Vagina (tissue), 2 donors: ENCODE results near the gene KDM4C. TPM values are rescaled to one million over a fixed set of nuclear protein-coding genes. Genes with fewer than 3 reads are reported as not detected.

Experiments
- DNase-seq, 2 donors: peaks; one replicate each; pipeline ENCODE4 v3.0.0-alpha.2; 2017; ENCODE audit errors: extremely low spot score in 2 of 2
- H3K27ac ChIP-seq: fragments of 200-600 bp; sonication (generic); one replicate; pipeline ENCODE4 v1.5.1; 2019
- H3K27me3 ChIP-seq: fragments of 200-600 bp; sonication (generic); one replicate; pipeline ENCODE4 v1.5.1; 2019
- H3K36me3 ChIP-seq, 2 donors: fragments of 200-600 bp; sonication (generic); one replicate each; pipeline ENCODE4 v1.5.1; 2017 to 2019
- H3K4me1 ChIP-seq: fragments of 200-600 bp; sonication (generic); one replicate; pipeline ENCODE4 v1.5.1; 2019
- H3K4me3 ChIP-seq, 2 donors: fragments of 200-600 bp; sonication (generic); 1 replicate in 1 of 2; 2 replicates in 1 of 2; pipeline ENCODE4 v1.5.1; 2016 to 2019
- H3K9me3 ChIP-seq: fragments of 200-600 bp; sonication (generic); one replicate; pipeline ENCODE4 v1.5.1; 2019
- POLR2A ChIP-seq, 2 donors: fragments of 450-650 bp; IDR thresholded peaks; one replicate each; pipeline ENCODE4 v1.6.1; 2017; ENCODE audit warnings: antibody characterized with exemption in 2 of 2, mild to moderate bottlenecking in 2 of 2, moderate library complexity in 2 of 2
- POLR2AphosphoS5 ChIP-seq, 2 donors: sonication (generic); formaldehyde crosslinking; IDR thresholded peaks; one replicate each; pipeline ENCODE4 v1.9.0; 2017; ENCODE audit warnings: antibody characterized with exemption in 2 of 2, mild to moderate bottlenecking in 2 of 2, low read depth in 1 of 2; ENCODE audit not compliant: insufficient read depth in 1 of 2
- intact Hi-C: fragments of 100-400 bp; cut with DNase I; formaldehyde crosslinking; loops from one replicate; pipeline ENCODE4 v1.15.1; 2023
- total RNA-seq: library from RNA; depleted of rRNA; stranded (reverse); fragments of >200 nt; gene quantifications from one replicate; pipeline ENCODE4 v1.2.3, GENCODE V29; 2016
- TF ChIP-seq, protein P1 (sequence below), 3 experiments: fragments of 450-650 bp in 2 of 3; fragments of 200-600 bp in 1 of 3; sonication (generic) in 1 of 3; IDR thresholded peaks; one replicate each; pipeline ENCODE4 v1.5.1; 2017 to 2019; ENCODE audit warnings: antibody characterized with exemption in 3 of 3, mild to moderate bottlenecking in 2 of 3, moderate library complexity in 2 of 3

The KDM4C gene
- total RNA-seq, 1 donor from 2014 or later: 35.6 TPM

DNA sequence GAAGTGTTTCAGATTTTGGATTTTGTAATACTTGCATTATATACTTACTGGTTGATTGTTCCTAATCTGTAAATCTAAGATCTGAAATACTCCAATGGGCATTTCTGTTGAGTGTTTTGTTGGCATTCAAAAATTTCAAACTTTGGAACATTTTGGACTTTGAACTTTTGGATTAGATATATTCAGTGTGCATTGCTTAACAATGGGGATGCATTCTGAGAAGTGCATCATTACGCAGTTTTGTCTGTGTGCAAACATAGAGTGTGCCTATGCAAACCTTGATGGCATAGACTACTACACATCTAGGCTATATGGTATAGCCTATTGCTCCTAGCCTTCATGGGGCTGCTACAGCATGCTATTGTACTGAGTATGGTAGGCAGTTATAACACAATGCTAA lies 325.4 kb downstream of the KDM4C start:
- intact Hi-C loops: no loop called here
- H3K4me3 ChIP-seq: no peak overlapping the region
- TF ChIP-seq, protein P1, sequence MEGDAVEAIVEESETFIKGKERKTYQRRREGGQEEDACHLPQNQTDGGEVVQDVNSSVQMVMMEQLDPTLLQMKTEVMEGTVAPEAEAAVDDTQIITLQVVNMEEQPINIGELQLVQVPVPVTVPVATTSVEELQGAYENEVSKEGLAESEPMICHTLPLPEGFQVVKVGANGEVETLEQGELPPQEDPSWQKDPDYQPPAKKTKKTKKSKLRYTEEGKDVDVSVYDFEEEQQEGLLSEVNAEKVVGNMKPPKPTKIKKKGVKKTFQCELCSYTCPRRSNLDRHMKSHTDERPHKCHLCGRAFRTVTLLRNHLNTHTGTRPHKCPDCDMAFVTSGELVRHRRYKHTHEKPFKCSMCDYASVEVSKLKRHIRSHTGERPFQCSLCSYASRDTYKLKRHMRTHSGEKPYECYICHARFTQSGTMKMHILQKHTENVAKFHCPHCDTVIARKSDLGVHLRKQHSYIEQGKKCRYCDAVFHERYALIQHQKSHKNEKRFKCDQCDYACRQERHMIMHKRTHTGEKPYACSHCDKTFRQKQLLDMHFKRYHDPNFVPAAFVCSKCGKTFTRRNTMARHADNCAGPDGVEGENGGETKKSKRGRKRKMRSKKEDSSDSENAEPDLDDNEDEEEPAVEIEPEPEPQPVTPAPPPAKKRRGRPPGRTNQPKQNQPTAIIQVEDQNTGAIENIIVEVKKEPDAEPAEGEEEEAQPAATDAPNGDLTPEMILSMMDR (IDR thresholded peaks at IDR 0.05): no peak
- TF ChIP-seq POLR2AphosphoS5 (IDR thresholded peaks at IDR 0.05; ENCODE audit: insufficient read depth in 1 of 2, low read depth in 1 of 2): no peak
- TF ChIP-seq POLR2A (IDR thresholded peaks at IDR 0.05): no peak
- no peak overlapping the region for H3K27ac ChIP-seq
- no peaks in the 10 kb centered on the region for H3K4me1 ChIP-seq
- DNase-seq: no peak
- H3K36me3 ChIP-seq: no peaks in the 10 kb centered on the region
- H3K9me3 ChIP-seq: no peaks in the 10 kb centered on the region
- no peaks in the 10 kb centered on the region for H3K27me3 ChIP-seq

- H3K36me3 ChIP-seq: no peaks in the 10 kb centered on the region
- intact Hi-C loops: no loop called here
- no peaks in the 10 kb centered on the region for H3K9me3 ChIP-seq
- peaks cover 10% of the 10 kb centered on the region for H3K4me1 ChIP-seq
- TF ChIP-seq POLR2AphosphoS5 (IDR thresholded peaks at IDR 0.05; ENCODE audit: insufficient read depth in 1 of 2, low read depth in 1 of 2) (no peak), POLR2A (IDR thresholded peaks at IDR 0.05) (no peak)
- TF ChIP-seq, protein P1 (IDR thresholded peaks at IDR 0.05): no peak
- H3K27ac ChIP-seq: no peak overlapping the region
- no peaks in the 10 kb centered on the region for H3K27me3 ChIP-seq
- DNase-seq: no peak
- H3K4me3 ChIP-seq: no peak overlapping the region
Observed at GRCh38 chr9:7085357-7085756, 327.6 kb downstream of the KDM4C start.

- Histone ChIP-seq H3K4me3 (no peak overlapping the region), H3K4me1 (peaks cover 10% of the 10 kb centered on the region)
Observed at GRCh38 chr9:7086389-7086788, 328.6 kb downstream of the KDM4C start.

GRCh38 chr9:7088611-7089010 lies 330.8 kb downstream of the KDM4C start:
- Histone ChIP-seq H3K4me3 (no peak overlapping the region), H3K27me3 (no peaks in the 10 kb centered on the region), H3K27ac (no peak overlapping the region), H3K9me3 (no peaks in the 10 kb centered on the region), H3K36me3 (no peaks in the 10 kb centered on the region), H3K4me1 (peaks cover 10% of the 10 kb centered on the region)
- intact Hi-C loops: no loop called here
- no peak for DNase-seq
- TF ChIP-seq, protein P1 (IDR thresholded peaks at IDR 0.05): no peak
- TF ChIP-seq POLR2A (IDR thresholded peaks at IDR 0.05) (no peak), POLR2AphosphoS5 (IDR thresholded peaks at IDR 0.05; ENCODE audit: insufficient read depth in 1 of 2, low read depth in 1 of 2) (no peak)

More at GRCh38 chr9:7086389-7086788, 328.6 kb downstream of the KDM4C start:
- intact Hi-C loops: no loop called here
- Histone ChIP-seq H3K27ac (no peak overlapping the region), H3K9me3 (no peaks in the 10 kb centered on the region), H3K27me3 (no peaks in the 10 kb centered on the region), H3K36me3 (no peaks in the 10 kb centered on the region)
- TF ChIP-seq POLR2AphosphoS5 (IDR thresholded peaks at IDR 0.05; ENCODE audit: insufficient read depth in 1 of 2, low read depth in 1 of 2) (no peak), POLR2A (IDR thresholded peaks at IDR 0.05) (no peak)
- TF ChIP-seq, protein P1 (IDR thresholded peaks at IDR 0.05): no peak
- DNase-seq: no peak

DNA sequence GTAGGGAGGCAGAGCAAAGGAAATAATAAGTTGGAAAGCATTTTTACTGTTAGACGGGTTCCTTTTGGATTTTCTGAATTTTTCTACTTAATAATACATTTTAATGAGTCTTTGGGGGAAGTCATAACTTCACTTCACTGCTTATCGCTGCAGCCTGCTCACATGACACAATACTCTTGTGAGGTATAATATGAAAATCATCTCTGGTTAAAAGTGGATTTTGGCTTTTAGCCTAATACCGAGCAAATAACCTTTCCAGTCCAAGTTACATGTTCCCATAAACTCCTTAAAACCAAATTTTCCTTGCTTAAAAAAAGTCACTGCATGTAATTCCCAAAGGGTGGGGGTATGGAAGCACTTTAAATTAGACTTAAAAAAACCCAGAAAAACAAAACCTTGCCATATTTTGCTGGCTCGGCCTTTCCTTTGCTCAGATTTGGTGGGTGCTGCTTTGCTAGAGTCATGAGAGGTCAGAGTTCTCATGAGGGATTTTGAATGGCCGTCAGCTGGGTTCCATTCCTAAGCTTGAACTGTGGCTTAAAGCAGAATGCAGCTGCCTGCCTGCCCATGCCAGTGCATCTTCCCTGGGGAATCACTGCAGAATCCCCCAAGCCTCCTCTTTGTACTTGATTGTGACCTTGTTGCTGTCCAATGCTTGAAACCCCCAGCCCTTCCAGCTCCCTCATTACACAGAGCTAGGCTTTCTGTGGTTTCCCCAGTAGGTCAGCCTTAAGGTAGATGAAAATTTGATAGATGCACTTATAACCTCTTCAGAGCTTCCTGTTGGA lies 331.8 kb downstream of the KDM4C start:
- intact Hi-C loops: no loop called here
- Histone ChIP-seq H3K4me1 (peaks cover 10% of the 10 kb centered on the region), H3K9me3 (no peaks in the 10 kb centered on the region), H3K27ac (no peak overlapping the region), H3K27me3 (no peaks in the 10 kb centered on the region), H3K36me3 (no peaks in the 10 kb centered on the region), H3K4me3 (no peak overlapping the region)
- no peak for TF ChIP-seq POLR2A (IDR thresholded peaks at IDR 0.05)
- no peak for TF ChIP-seq POLR2AphosphoS5 (IDR thresholded peaks at IDR 0.05; ENCODE audit: insufficient read depth in 1 of 2, low read depth in 1 of 2)
- TF ChIP-seq, protein P1 (IDR thresholded peaks at IDR 0.05): no peak
- DNase-seq: no peak
